CD14-positive monocyte (primary cell): ENCODE data around the gene HOXA7. TPM values are rescaled to one million over a fixed set of nuclear protein-coding genes. Genes with fewer than 3 reads are reported as not detected.

Source experiments
- DNase-seq, 3 donors: peaks; one replicate each; pipeline ENCODE4 v3.0.0-alpha.2; 2011 to 2022
- H2AFZ ChIP-seq: 2 replicates; pipeline ENCODE4 v1.6.0; 2012; ENCODE audit warnings: mild to moderate bottlenecking, low read depth, low read length, inconsistent platforms; ENCODE audit not compliant: insufficient read depth, poor library complexity, severe bottlenecking
- H3K27ac ChIP-seq, 2 donors: 1 replicate in 1 of 2; 2 replicates in 1 of 2; pipeline ENCODE4 v1.5.1; 2012 to 2013; ENCODE audit warnings: low read length in 2 of 2, control low read depth in 1 of 2, inconsistent platforms in 1 of 2, low read depth in 1 of 2, mild to moderate bottlenecking in 1 of 2
- H3K27me3 ChIP-seq, 2 donors: one replicate each; pipeline versions ENCODE4 v1.6.0 to v1.6.1; 2011 to 2013; ENCODE audit warnings: low read length in 2 of 2; ENCODE audit not compliant: control insufficient read depth in 2 of 2, insufficient read depth in 2 of 2
- H3K36me3 ChIP-seq, 2 donors: replicated peaks in 1 of 2; 1 replicate in 1 of 2; 2 replicates in 1 of 2; pipeline versions ENCODE4 v1.5.1 to v1.6.1; 2012 to 2013; ENCODE audit warnings: low read length in 2 of 2, control low read depth in 1 of 2, inconsistent platforms in 1 of 2, mild to moderate bottlenecking in 1 of 2; ENCODE audit not compliant: insufficient read depth in 2 of 2, control insufficient read depth in 1 of 2
- H3K4me1 ChIP-seq, 2 donors: 1 replicate in 1 of 2; 2 replicates in 1 of 2; pipeline versions ENCODE4 v1.5.1 to v1.6.1; 2012 to 2013; ENCODE audit warnings: low read length in 2 of 2, control low read depth in 1 of 2, inconsistent platforms in 1 of 2, mild to moderate bottlenecking in 1 of 2, moderate library complexity in 1 of 2; ENCODE audit not compliant: insufficient read depth in 2 of 2, control insufficient read depth in 1 of 2
- H3K4me2 ChIP-seq: replicated peaks from 2 replicates; pipeline ENCODE3; 2012; ENCODE audit warnings: low read length, moderate library complexity, mild to moderate bottlenecking; ENCODE audit not compliant: poor library complexity, severe bottlenecking; ENCODE audit errors: extremely low read depth
- H3K4me3 ChIP-seq, 3 experiments: fragments of 200-600 bp in 1 of 3; sonication (generic) in 1 of 3; replicated peaks in 1 of 3; 1 replicate in 2 of 3; 2 replicates in 1 of 3; pipeline ENCODE4 v1.5.1; 2011 to 2013; ENCODE audit warnings: low read length in 3 of 3, mild to moderate bottlenecking in 3 of 3, control low read depth in 2 of 3, low read depth in 2 of 3, inconsistent platforms in 1 of 3, moderate library complexity in 1 of 3
- H3K79me2 ChIP-seq: 2 replicates; pipeline ENCODE4 v1.6.0; 2012; ENCODE audit warnings: mild to moderate bottlenecking, control low read depth, inconsistent platforms, low read length, moderate library complexity; ENCODE audit not compliant: insufficient read depth
- H3K9ac ChIP-seq: 2 replicates; pipeline ENCODE4 v1.6.0; 2017; ENCODE audit warnings: low read length, mild to moderate bottlenecking; ENCODE audit not compliant: insufficient read depth, poor library complexity, severe bottlenecking
- H3K9me3 ChIP-seq, 2 donors: replicated peaks in 1 of 2; 1 replicate in 1 of 2; 2 replicates in 1 of 2; pipeline versions ENCODE4 v1.5.1 to v1.6.1; 2012 to 2013; ENCODE audit warnings: low read length in 2 of 2, control low read depth in 1 of 2; ENCODE audit not compliant: control insufficient read depth in 1 of 2, insufficient read depth in 1 of 2
- H4K20me1 ChIP-seq: 2 replicates; pipeline ENCODE4 v1.6.0; 2012; ENCODE audit warnings: mild to moderate bottlenecking, low read length, control low read depth, moderate library complexity; ENCODE audit not compliant: insufficient read depth
- H3K27ac Mint-ChIP-seq, 7 donors: one replicate each; pipeline ENCODE4 v1.8.0; 2020; ENCODE audit warnings: mild to moderate bottlenecking in 7 of 7, mixed read lengths in 7 of 7, moderate library complexity in 6 of 7, inconsistent platforms in 2 of 7
- H3K27me3 Mint-ChIP-seq, 3 donors: one replicate each; pipeline ENCODE4 v1.8.0; 2021 to 2022; ENCODE audit warnings: low read depth in 3 of 3, mild to moderate bottlenecking in 3 of 3, mixed read lengths in 3 of 3, moderate library complexity in 3 of 3, inconsistent platforms in 1 of 3
- H3K36me3 Mint-ChIP-seq, 2 donors: one replicate each; pipeline ENCODE4 v1.8.0; 2020; ENCODE audit warnings: mixed read lengths in 2 of 2, inconsistent platforms in 1 of 2, mild to moderate bottlenecking in 1 of 2
- H3K4me1 Mint-ChIP-seq: one replicate; pipeline ENCODE4 v1.8.0; 2020; ENCODE audit warnings: mild to moderate bottlenecking, mixed read lengths
- H3K4me3 Mint-ChIP-seq, 2 donors: one replicate each; pipeline ENCODE4 v1.8.0; 2020; ENCODE audit warnings: mild to moderate bottlenecking in 2 of 2, mixed read lengths in 2 of 2, moderate library complexity in 1 of 2
- H3K9me3 Mint-ChIP-seq, 7 donors: one replicate each; pipeline ENCODE4 v1.8.0; 2020 to 2022; ENCODE audit warnings: mixed read lengths in 7 of 7, mild to moderate bottlenecking in 6 of 7, moderate library complexity in 6 of 7, inconsistent platforms in 2 of 7
- CTCF ChIP-seq: fragments of 200-600 bp; IDR thresholded peaks from one replicate; pipeline ENCODE4 v1.8.0; 2022; ENCODE audit warnings: antibody characterized with exemption, mild to moderate bottlenecking
- WGBS: methylation state at CpG from one replicate; pipeline ENCODE4 v1.1.5; 2013; ENCODE audit warnings: missing lambda C conversion rate; ENCODE audit not compliant: insufficient coverage; 5-methylcytosine and 5-hydroxymethylcytosine counted together
- intact Hi-C, 2 donors: fragments of 100-400 bp; cut with micrococcal nuclease; formaldehyde crosslinking; loops; one replicate each; pipeline versions ENCODE4 v1.15.0 to v1.15.1; 2023
- polyA plus RNA-seq, 3 donors: library from polyadenylated mRNA; depleted of rRNA in 1 of 3; unstranded in 2 of 3; stranded (reverse) in 1 of 3; fragments of 300-500 nt in 2 of 3; fragments of >200 nt in 1 of 3; fragmentation: Illumina TruSeq in 2 of 3; gene quantifications; 1 replicate in 2 of 3; 2 replicates in 1 of 3; pipeline ENCODE4 v1.2.3, GENCODE V29; 2012 to 2021

HOXA7 gene
- polyA plus RNA-seq, 3 donors, result not detected

DNA sequence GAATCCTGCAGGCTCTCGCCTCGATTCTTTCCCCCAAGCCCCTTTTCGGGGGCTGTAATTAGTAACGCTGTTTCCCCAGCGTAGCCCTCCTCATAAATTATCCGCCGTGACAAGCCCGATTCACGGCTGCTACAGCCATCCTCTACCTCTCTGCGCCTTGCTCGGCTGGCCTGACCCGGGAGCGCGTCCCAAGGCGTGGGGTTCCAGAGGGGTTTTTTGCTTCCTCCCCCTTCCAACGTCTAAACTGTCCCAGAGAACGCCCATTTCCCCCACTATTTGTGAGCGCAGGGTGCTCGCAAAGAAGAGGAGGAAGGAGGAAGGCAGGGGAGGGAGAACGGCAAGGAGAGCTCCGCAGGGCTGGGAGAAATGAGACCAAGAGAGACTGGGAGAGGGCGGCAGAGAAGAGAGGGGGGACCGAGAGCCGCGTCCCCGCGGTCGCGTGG, 13.9 kb downstream of the HOXA7 start:
- no peak overlapping the region for H3K27ac ChIP-seq
- H3K27me3 ChIP-seq, result peaks cover 19 to 51% of the 10 kb centered on the region in 2 donors
- Mint-ChIP-seq H3K27ac (peak overlapping the region in 5 of 7 donors; percentile 10 to 85 (median 67)), H3K4me1 (peaks cover 12% of the 10 kb centered on the region), H3K4me3 (peak overlapping the region; percentile 81 to 88), H3K27me3 (peaks cover 42 to 59% (median 53%) of the 10 kb centered on the region in 3 donors), H3K9me3 (peaks cover 13 to 39% (median 31%) of the 10 kb centered on the region in 7 donors), H3K36me3 (peaks cover 3 to 8% of the 10 kb centered on the region in 2 donors)
- TF ChIP-seq CTCF, result no peak
- H4K20me1 ChIP-seq, result no peaks in the 10 kb centered on the region
- no peaks in the 10 kb centered on the region for H3K79me2 ChIP-seq
- H2AFZ ChIP-seq, result peak overlapping the region; percentile 53
- peaks cover 19 to 22% of the 10 kb centered on the region in 2 donors for H3K9me3 ChIP-seq
- WGBS, result 81% methylated on average over 19 of the region's 29 CpGs
- peak overlapping the region; percentile 67 for H3K4me2 ChIP-seq
- DNase-seq, result no peak
- peak overlapping the region; percentile 40 for H3K9ac ChIP-seq
- H3K36me3 ChIP-seq, result no peaks in the 10 kb centered on the region
- H3K4me1 ChIP-seq, result peaks cover 6 to 7% of the 10 kb centered on the region in 2 donors
- intact Hi-C loops, result loop anchor here in 1 of 2 donors (5.0 kb wide), 1 partner anchor 280 kb away; the partner anchor contains the start of gene SKAP2
- peak overlapping the region; percentile 27 to 70 (median 29) for H3K4me3 ChIP-seq

- peaks cover 14 to 22% of the 10 kb centered on the region in 2 donors for H3K9me3 ChIP-seq
- H4K20me1 ChIP-seq, result no peaks in the 10 kb centered on the region
- intact Hi-C loops, result loop anchor here in 1 of 2 donors (5.0 kb wide), 1 partner anchor 280 kb away; the partner anchor contains the start of gene SKAP2
- no peak for TF ChIP-seq CTCF
- H3K36me3 ChIP-seq, result no peaks in the 10 kb centered on the region
- H3K4me2 ChIP-seq, result peak overlapping the region; percentile 67
- H3K27ac ChIP-seq, result no peak overlapping the region
- peaks cover under 1 to 5% of the 10 kb centered on the region in 2 donors for H3K36me3 Mint-ChIP-seq
- H3K27me3 ChIP-seq, result peaks cover 18 to 51% of the 10 kb centered on the region in 2 donors
- peak overlapping the region; percentile 81 to 88 for H3K4me3 Mint-ChIP-seq
- H3K27ac Mint-ChIP-seq, result peak overlapping the region in 1 of 7 donors; percentile 76
- H3K4me1 Mint-ChIP-seq, result peaks cover 11% of the 10 kb centered on the region
- no peak for DNase-seq
- 86% methylated on average over 29 of the region's 30 CpGs for WGBS
- no peaks in the 10 kb centered on the region for H3K79me2 ChIP-seq
- H3K9me3 Mint-ChIP-seq, result peaks cover 13 to 39% (median 31%) of the 10 kb centered on the region in 7 donors
- H3K4me1 ChIP-seq, result peaks cover 3 to 4% of the 10 kb centered on the region in 2 donors
- H3K27me3 Mint-ChIP-seq, result peaks cover 39 to 59% (median 48%) of the 10 kb centered on the region in 3 donors
- peak overlapping the region; percentile 27 to 70 (median 29) for H3K4me3 ChIP-seq
- H2AFZ ChIP-seq, result peak overlapping the region; percentile 53
- no peak overlapping the region for H3K9ac ChIP-seq
These were observed 14.4 kb downstream of the HOXA7 start for GRCh38 chr7:27141923-27142579.
